GM08714 (cell line): ENCODE results near the gene PCDHA1.
"Not testable (repeated sequence)": the region's sequence is repeated elsewhere in the genome, so short reads cannot be mapped to it uniquely, and the experiment has no call there.

Experiments used
- H3K4me3 ChIP-seq: fragments of 200-500 bp; sonication (Bioruptor generic); 2 replicates; pipeline ENCODE4 v1.5.1; 2014; ENCODE audit warnings: mild to moderate bottlenecking, low read length, inconsistent platforms
- ZNF274 ChIP-seq: IDR thresholded peaks from 2 replicates; pipeline ENCODE4 v1.6.1; 2012; ENCODE audit warnings: mild to moderate bottlenecking, low read depth, low read length

PCDHA1 gene

DNA sequence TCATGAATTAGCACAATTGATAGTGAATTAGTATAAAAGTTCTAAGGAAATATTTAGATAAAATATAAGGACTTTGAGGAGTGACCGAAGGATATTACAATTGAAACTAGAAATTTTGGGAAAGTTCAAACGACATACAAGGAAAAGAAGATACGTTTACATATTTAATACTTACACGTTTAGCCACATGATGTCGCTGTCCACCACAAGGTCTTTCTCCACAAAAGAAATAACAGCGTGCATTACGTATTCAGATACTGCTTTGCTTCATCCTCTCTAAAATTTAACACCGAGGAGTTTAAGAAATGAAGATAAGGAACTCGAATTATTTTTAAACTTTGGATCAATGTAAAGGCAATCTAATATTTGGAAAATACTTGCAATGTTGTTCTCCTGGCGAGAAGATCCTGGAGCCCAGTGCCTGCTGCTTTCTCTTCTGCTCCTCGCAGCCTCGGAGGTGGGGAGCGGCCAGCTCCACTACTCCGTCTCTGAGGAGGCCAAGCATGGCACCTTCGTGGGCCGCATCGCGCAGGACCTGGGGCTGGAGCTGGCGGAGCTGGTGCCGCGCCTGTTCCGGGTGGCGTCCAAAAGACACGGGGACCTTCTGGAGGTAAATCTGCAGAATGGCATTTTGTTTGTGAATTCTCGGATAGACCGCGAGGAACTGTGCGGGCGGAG lies 15.0 kb downstream of the PCDHA1 start, which contains the start of gene PCDHA3:
Gene PCDHA3, plus strand, starts transcription at position 242 of the 678 bp plus-strand sequence.
- H3K4me3 ChIP-seq, result no peak within 1 kb of the TSS
- TF ChIP-seq ZNF274, result no peak

DNA sequence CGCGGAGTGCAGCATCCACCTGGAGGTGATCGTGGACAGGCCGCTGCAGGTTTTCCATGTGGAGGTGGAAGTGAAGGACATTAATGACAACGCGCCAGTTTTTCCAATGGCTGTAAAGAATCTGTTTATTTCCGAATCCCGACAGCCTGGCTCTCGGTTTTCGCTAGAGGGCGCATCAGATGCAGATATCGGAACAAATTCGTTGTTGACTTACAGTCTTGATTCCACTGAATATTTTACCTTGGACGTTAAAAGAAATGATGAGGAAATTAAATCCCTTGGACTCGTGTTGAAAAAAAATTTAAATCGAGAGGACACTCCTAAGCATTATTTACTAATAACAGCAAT lies 15.5 kb downstream of the PCDHA1 start:
- no peak overlapping the region for H3K4me3 ChIP-seq
- no peak for TF ChIP-seq ZNF274

DNA sequence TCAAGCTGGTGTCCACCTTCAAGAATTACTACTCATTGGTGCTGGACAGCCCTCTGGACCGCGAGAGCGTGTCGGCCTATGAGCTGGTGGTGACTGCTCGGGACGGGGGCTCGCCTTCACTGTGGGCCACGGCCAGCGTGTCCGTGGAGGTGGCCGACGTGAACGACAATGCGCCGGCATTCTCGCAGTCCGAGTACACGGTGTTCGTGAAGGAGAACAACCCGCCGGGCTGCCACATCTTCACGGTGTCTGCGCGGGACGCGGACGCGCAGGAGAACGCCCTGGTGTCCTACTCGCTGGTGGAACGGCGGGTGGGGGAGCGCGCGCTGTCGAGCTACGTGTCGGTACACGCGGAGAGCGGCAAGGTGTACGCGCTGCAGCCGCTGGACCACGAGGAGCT lies 16.4 kb downstream of the PCDHA1 start:
- not testable (repeated sequence) for H3K4me3 ChIP-seq

DNA sequence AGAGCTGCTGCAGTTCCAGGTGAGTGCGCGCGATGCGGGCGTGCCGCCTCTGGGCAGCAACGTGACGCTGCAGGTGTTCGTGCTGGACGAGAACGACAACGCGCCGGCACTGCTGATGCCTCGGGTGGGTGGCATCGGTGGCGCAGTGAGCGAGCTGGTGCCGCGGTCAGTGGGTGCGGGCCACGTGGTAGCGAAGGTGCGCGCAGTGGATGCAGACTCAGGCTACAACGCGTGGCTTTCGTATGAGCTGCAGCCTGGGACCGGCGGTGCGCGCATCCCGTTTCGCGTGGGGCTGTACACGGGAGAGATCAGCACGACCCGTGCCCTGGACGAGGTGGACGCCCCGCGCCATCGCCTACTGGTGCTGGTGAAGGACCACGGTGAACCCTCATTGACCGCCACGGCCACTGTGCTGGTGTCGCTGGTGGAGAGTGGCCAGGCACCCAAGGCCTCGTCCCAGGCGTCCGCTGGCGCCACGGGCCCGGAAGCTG lies 16.9 kb downstream of the PCDHA1 start:
- TF ChIP-seq ZNF274, result no peak
- no peak overlapping the region for H3K4me3 ChIP-seq

DNA sequence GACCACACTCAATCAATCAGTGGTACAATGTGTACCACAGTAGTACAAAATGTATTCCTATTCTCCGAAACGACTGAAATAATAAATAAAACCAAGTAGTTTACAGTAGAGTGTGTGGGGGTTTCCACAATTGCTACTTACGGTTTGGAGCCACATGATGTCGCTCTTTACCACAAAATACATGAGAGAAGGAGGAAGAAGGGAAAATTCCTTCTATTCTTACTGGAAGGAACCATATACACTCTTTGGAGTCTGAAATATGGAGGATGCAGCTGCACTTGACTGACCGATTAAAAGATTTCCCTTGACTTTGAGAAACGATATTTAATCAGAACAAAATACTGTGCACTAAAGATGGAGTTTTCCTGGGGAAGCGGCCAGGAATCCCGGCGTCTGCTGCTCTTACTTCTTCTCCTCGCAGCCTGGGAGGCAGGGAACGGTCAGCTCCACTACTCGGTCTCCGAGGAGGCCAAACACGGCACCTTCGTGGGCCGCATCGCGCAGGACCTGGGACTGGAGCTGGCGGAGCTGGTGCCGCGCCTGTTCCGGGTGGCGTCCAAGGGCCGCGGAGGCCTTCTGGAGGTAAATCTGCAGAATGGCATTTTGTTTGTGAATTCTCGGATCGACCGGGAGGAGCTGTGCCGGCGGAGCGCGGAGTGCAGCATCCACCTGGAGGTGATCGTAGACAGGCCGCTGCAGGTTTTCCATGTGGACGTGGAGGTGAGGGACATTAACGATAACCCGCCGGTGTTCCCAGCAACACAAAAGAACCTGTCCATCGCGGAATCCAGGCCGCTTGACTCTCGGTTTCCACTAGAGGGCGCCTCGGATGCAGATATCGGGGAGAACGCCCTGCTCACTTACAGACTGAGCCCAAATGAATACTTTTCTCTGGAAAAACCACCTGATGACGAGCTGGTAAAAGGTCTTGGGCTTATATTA lies 21.2 kb downstream of the PCDHA1 start, which contains the start of gene PCDHA4:
Gene PCDHA4, plus strand, starts transcription at position 235 of the 942 bp plus-strand sequence.
- no peak within 1 kb of the TSS for H3K4me3 ChIP-seq
- TF ChIP-seq ZNF274, result no peak

DNA sequence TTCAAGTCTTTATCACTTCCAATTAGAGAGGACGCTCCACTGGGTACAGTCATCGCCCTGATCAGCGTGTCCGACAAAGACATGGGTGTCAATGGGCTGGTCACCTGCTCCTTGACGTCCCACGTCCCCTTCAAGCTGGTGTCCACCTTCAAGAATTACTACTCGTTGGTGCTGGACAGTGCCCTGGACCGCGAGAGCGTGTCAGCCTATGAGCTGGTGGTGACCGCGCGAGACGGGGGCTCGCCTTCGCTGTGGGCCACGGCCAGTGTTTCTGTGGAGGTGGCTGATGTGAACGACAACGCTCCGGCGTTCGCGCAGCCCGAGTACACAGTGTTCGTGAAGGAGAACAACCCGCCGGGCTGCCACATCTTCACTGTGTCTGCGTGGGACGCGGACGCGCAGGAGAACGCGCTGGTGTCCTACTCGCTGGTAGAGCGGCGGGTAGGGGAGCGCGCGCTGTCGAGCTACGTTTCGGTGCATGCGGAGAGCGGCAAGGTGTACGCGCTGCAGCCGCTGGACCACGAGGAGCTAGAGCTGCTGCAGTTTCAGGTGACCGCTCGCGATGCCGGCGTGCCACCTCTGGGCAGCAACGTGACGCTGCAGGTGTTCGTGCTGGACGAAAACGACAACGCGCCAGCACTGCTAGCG lies 22.4 kb downstream of the PCDHA1 start:
- H3K4me3 ChIP-seq, result not testable (repeated sequence)

DNA sequence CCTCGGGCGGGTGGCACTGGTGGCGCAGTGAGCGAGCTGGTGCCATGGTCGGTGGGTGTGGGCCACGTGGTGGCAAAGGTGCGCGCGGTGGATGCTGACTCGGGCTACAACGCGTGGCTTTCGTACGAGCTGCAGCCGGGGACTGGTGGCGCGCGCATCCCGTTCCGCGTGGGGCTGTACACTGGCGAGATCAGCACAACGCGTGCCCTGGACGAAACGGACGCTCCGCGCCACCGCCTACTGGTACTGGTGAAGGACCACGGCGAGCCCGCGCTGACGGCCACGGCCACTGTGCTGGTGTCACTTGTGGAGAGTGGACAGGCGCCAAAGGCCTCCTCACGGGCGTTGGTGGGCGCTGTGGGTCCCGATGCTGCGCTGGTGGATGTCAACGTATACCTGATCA lies 22.9 kb downstream of the PCDHA1 start:
- TF ChIP-seq ZNF274, result no peak
- H3K4me3 ChIP-seq, result no peak overlapping the region

DNA sequence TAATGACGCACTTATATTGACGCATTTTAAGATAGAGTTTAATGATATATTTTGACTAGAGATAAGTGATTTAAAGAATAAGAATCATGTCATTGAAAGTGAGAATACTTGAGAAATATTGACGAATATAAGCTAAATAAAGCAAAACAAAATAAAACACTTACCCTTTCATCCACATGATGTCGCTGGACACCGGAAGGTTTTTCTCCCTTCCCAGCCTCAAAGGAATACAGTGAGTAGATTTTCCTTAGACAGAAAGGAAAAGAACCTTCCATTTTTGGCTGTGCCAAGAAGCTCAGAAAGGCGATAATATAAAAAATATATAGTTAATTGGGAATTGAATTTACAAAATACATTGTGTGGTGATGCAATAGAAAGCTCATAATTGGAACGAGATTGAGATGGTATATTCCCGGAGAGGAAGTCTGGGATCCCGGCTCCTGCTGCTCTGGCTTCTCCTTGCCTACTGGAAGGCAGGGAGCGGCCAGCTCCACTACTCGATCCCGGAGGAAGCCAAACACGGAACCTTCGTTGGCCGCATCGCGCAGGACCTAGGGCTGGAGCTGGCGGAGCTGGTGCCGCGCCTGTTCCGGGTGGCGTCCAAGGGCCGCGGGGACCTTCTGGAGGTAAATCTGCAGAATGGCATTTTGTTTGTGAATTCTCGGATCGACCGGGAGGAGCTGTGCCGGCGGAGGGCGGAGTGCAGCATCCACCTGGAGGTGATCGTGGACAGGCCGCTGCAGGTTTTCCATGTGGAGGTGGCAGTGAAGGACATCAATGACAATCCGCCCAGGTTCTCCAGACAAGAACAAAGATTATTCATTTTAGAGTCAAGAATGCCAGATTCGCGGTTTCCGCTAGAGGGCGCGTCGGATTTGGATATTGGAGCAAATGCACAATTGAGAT lies 35.7 kb downstream of the PCDHA1 start, which contains the start of gene PCDHA5:
Gene PCDHA5, plus strand, starts transcription at position 239 of the 906 bp plus-strand sequence.
- H3K4me3 ChIP-seq, result no peak within 1 kb of the TSS
- TF ChIP-seq ZNF274, result no peak

DNA sequence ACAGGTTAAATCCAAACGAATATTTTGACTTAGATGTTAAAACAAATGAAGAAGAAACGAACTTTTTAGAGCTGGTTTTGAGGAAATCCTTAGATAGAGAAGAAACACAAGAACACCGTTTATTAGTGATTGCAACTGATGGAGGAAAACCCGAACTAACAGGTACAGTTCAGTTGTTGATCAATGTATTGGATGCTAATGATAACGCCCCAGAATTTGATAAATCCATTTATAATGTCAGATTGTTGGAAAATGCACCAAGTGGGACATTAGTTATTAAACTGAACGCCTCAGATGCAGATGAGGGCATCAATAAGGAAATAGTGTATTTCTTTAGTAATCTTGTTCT lies 36.3 kb downstream of the PCDHA1 start:
- no peak for TF ChIP-seq ZNF274
- no peak overlapping the region for H3K4me3 ChIP-seq

DNA sequence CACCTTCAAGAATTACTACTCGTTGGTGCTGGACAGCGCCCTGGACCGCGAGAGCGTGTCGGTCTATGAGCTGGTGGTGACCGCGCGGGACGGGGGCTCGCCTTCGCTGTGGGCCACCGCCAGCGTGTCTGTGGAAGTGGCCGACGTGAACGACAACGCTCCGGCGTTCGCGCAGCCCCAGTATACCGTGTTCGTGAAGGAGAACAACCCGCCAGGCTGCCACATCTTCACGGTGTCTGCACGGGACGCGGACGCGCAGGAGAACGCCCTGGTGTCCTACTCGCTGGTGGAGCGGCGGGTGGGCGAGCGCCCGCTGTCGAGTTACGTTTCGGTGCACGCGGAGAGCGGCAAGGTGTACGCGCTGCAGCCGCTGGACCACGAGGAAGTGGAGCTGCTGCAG lies 37.0 kb downstream of the PCDHA1 start:
- not testable (repeated sequence) for H3K4me3 ChIP-seq

DNA sequence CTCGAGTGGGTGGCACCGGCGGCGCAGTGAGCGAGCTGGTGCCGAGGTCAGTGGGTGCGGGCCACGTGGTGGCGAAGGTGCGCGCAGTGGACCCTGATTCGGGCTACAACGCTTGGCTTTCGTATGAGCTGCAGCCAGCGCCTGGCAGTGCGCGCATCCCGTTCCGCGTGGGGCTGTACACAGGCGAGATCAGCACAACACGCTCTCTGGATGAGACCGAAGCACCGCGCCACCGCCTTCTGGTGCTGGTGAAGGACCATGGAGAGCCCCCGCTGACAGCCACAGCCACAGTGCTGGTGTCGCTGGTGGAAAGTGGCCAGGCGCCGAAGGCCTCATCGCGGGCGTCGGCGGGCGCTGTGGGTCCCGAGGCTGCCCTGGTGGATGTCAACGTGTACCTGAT lies 37.5 kb downstream of the PCDHA1 start:
- TF ChIP-seq ZNF274, result no peak
- no peak overlapping the region for H3K4me3 ChIP-seq

DNA sequence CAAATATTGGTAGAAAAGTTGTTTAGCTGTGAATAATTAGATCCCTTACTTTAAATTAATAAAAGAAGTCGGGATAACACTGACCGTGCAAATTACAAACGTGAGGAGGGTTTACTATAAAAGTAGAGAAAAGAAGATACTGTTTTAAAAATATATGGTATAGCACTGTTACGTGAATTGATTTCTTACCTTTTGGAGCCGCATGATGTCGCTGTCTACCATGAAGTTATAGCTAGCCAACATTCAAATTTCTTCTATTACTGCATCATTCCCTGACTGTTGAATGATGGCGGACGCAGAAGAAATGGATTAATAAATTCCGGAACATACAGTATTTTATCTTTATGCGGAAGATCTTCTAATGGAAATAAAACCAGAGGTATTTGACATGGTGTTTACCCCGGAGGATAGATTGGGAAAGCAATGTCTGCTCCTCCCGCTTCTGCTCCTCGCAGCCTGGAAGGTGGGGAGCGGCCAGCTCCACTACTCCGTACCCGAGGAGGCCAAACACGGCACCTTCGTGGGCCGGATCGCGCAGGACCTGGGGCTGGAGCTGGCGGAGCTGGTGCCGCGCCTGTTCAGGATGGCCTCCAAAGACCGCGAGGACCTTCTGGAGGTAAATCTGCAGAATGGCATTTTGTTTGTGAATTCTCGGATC lies 41.9 kb downstream of the PCDHA1 start, which contains the start of gene PCDHA6:
Gene PCDHA6, plus strand, starts transcription at position 257 of the 658 bp plus-strand sequence. Its CDS starts 132 bp downstream, at position 389.
- TF ChIP-seq ZNF274, result no peak

DNA sequence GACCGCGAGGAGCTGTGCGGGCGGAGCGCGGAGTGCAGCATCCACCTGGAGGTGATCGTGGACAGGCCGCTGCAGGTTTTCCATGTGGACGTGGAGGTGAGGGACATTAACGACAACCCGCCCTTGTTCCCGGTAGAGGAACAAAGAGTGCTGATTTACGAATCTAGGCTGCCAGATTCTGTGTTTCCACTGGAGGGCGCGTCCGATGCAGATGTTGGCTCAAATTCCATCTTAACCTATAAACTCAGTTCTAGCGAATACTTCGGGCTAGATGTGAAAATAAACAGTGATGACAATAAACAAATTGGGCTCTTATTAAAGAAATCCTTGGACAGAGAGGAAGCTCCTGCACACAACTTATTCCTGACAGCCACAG lies 42.4 kb downstream of the PCDHA1 start:
- no peak overlapping the region for H3K4me3 ChIP-seq
- TF ChIP-seq ZNF274, result no peak

More for the DNA sequence above, 41.9 kb downstream of the PCDHA1 start, which contains the start of gene PCDHA6:
- H3K4me3 ChIP-seq, result no peak within 1 kb of the TSS

DNA sequence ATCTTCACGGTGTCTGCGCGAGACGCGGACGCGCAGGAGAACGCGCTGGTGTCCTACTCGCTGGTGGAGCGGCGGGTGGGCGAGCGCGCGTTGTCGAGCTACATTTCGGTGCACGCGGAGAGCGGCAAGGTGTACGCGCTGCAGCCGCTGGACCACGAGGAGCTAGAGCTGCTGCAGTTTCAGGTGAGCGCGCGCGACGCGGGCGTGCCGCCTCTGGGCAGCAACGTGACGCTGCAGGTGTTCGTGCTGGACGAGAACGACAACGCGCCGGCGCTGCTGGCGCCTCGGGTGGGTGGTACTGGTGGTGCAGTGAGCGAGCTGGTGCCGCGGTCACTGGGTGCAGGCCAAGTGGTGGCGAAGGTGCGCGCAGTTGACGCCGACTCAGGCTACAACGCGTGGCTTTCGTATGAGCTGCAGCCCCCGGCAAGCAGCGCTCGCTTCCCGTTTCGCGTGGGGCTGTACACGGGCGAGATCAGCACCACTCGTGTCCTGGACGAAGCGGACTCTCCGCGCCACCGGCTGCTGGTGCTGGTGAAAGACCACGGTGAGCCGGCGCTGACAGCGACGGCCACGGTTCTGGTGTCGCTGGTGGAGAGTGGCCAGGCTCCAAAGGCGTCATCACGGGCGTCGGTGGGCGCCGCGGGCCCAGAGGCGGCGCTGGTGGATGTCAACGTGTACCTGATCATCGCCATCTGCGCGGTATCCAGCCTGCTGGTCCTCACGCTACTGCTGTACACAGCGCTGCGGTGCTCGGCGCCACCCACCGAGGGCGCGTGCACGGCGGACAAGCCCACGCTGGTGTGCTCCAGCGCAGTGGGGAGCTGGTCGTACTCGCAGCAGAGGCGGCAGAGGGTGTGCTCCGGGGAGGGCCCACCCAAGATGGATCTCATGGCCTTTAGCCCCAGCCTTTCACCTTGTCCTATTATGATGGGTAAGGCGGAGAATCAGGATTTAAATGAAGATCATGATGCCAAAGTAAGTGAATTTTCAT lies 43.9 kb downstream of the PCDHA1 start:
- not testable (repeated sequence) for H3K4me3 ChIP-seq
